HK-2 (cell line): ENCODE data around the gene CORIN.

Source experiments
- DNase-seq: peaks from one replicate; pipeline ENCODE4 v3.0.0-alpha.2; 2018; ENCODE audit not compliant: unreplicated experiment

The CORIN gene

GRCh38 chr4:47831026-47831679 lies 6.7 kb downstream of the CORIN start:
- no peak for DNase-seq

- DNase-seq: no peak
These were observed 7.4 kb downstream of the CORIN start for GRCh38 chr4:47830265-47831025.

- DNase-seq: no peak
These were observed 8.4 kb downstream of the CORIN start for GRCh38 chr4:47829438-47829837.

- DNase-seq: no peak
These were observed 10.4 kb downstream of the CORIN start for GRCh38 chr4:47827343-47828047.

- DNase-seq: peak; percentile 30
These were observed 13.0 kb downstream of the CORIN start for GRCh38 chr4:47824840-47825239.

GRCh38 chr4:47819178-47819577 lies 18.7 kb downstream of the CORIN start:
- DNase-seq: no peak

GRCh38 chr4:47817275-47817674 lies 20.6 kb downstream of the CORIN start:
- DNase-seq: no peak

GRCh38 chr4:47816748-47817147 lies 21.1 kb downstream of the CORIN start:
- DNase-seq: no peak

GRCh38 chr4:47814618-47815295 lies 23.1 kb downstream of the CORIN start:
- DNase-seq: no peak

GRCh38 chr4:47809654-47810203 lies 28.1 kb downstream of the CORIN start:
- no peak for DNase-seq

GRCh38 chr4:47804598-47804997 lies 33.3 kb downstream of the CORIN start:
- no peak for DNase-seq

GRCh38 chr4:47801481-47802002 lies 36.3 kb downstream of the CORIN start:
- no peak for DNase-seq

- DNase-seq: no peak
These were observed 39.7 kb downstream of the CORIN start for GRCh38 chr4:47798165-47798564.

GRCh38 chr4:47791965-47792364 lies 45.9 kb downstream of the CORIN start:
- no peak for DNase-seq

GRCh38 chr4:47790105-47790504 lies 47.8 kb downstream of the CORIN start:
- DNase-seq: no peak

- no peak for DNase-seq
These were observed 49.7 kb downstream of the CORIN start for GRCh38 chr4:47788126-47788525.

- DNase-seq: no peak
These were observed 50.9 kb downstream of the CORIN start for GRCh38 chr4:47786958-47787370.

- no peak for DNase-seq
These were observed 52.7 kb downstream of the CORIN start for GRCh38 chr4:47785153-47785552.

GRCh38 chr4:47784222-47784621 lies 53.6 kb downstream of the CORIN start:
- DNase-seq: no peak

- no peak for DNase-seq
These were observed 61.5 kb downstream of the CORIN start for GRCh38 chr4:47776353-47776752.

- DNase-seq: no peak
These were observed 63.8 kb downstream of the CORIN start for GRCh38 chr4:47774079-47774478.

GRCh38 chr4:47771020-47771419 lies 66.8 kb downstream of the CORIN start:
- no peak for DNase-seq
